HG02798 (cell line): Measurements from ENCODE around the gene MAP3K21.

Source experiments
- ATAC-seq: cut with Tn5 transposase; IDR thresholded peaks from one replicate; pipeline ENCODE4 v1.9.1; 2021; ENCODE audit warnings: mild to moderate bottlenecking; ENCODE audit not compliant: unreplicated experiment, poor library complexity

Gene MAP3K21

GRCh38 chr1:233383984-233384383, 56.5 kb downstream of the MAP3K21 start:
- no peak for ATAC-seq

DNA sequence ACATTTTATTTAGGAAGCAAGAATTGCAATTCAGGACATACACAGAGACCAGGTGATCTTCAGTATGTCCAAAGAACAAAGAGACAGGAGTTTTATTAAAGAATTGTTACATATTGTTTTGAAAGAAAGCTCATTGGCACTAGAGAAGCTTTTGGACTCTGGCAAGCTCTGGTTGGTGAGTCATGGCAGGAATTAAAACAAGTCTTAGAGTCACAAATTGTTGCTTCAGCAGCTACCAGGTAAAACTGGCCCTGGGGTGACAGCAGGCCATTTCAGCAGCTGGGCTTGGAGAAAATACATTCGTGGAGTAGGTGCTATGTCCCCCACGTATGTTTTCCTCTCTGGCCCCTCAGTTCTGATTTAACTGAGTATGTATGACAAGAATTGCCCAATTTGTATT, 58.8 kb downstream of the MAP3K21 start:
- ATAC-seq = no peak

- no peak for ATAC-seq
These were observed 60.1 kb downstream of the MAP3K21 start for GRCh38 chr1:233387585-233387984.

GRCh38 chr1:233389169-233389568, 61.6 kb downstream of the MAP3K21 start:
- ATAC-seq = no peak

GRCh38 chr1:233389893-233390292, 62.4 kb downstream of the MAP3K21 start:
- no peak for ATAC-seq

DNA sequence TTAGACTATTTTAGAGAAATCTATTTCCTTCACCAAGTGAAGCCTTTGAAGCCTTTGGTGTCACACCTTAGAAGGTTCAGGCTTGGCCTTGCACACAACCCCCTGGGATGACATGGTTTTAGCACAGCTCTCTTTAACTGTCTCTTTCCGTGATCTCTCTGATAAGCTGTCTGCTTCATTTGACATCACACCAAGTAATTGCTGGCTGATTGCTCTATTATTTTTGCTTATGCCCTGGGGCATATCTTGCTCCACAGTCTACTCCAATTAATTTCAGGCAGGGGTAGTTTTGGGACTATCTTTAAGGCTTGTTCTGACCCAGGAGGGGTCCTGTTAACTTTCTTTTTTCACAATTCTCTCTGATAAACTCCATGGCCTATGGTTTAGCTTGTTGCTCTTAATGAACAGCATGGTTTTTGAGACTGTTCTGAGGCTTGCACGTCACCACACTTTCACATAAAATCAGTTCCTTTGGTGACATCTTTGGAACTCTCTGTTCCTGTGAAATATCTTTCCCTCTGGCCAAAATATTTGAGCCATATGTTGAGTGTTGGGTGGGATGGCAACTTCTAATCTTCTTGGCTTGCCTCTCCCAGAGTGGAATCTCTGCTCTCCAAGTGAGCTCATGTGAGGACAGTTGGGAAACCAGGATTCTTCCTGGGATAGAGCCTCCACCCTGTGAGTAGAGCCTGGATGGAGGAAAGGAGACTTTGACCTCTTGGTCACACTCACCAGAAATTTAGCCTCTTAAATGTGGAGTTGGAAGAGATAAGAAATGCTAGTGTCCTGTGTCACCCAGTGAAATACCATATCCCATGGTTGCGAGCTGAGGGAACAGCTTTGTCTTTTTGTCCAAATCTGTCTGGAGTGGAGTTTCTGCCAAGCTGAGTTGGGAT, 63.6 kb downstream of the MAP3K21 start:
- ATAC-seq = no peak

- ATAC-seq = no peak
These were observed 65.7 kb downstream of the MAP3K21 start for GRCh38 chr1:233393084-233393840.

GRCh38 chr1:233393926-233394680, 66.6 kb downstream of the MAP3K21 start:
- ATAC-seq = no peak

- peak; percentile 86 for ATAC-seq
These were observed 67.6 kb downstream of the MAP3K21 start for GRCh38 chr1:233394860-233395717.

DNA sequence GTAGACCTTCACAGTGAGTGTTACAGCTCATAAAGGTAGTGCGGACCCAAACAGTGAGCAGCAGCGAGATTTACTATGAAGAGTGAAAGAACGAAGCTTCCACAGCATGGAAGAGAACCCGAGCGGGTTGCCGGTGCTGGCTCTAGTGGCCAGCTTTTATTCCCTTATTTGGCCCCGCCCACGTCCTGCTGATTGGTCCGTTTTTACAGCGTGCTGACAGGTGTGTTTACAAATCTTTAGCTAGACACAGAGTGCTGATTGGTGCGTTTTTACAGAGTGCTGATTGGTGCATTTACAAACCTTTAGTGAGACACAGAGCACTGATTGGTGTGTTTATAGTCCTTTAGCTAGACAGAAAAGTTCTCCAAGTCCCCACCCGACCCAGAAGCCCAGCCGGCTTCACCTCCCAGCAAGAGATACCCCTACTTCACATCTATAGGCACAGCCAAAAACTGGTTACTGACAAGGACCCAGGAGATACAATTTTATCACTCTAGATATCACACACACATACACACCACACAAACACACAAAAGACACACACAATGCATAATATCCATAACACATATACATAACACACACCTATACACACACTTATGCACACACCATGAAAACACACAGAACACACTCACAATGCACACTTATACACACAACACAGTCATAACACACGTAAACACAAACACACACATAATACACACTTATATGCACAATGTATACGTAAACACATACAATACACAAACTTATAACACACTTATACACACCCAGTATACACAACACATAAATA, 68.5 kb downstream of the MAP3K21 start:
- no peak for ATAC-seq

DNA sequence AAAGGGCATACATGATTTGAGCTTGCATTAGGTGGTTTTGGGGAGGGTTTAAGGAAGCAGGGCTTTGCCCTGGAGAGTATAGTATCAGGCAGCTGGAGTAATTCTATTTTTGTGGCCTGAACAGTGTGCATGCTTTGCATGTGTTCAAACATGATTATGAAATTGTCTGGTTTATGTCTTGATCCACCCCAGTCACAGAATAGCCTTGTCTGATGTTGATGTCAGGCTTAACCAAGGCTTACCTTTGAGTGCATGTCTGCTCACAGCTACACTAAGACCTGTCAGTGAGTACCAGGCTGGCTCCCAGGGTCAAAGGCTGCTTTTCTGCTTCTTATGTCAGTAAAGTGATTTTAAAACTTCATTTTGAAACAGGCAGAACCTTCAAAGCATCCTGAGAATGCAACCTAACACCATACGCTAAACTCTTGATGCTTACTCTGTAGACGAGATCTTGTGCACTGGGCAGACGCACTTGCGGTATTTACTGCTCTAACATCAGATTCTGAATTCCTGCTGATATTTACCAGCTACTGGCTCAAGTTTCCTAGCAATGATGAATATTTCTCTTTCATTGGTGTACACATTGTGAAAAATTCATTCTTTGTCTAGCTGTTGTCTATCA, 78.9 kb downstream of the MAP3K21 start:
- no peak for ATAC-seq

- ATAC-seq = no peak
These were observed 79.6 kb downstream of the MAP3K21 start for GRCh38 chr1:233406994-233407631.

DNA sequence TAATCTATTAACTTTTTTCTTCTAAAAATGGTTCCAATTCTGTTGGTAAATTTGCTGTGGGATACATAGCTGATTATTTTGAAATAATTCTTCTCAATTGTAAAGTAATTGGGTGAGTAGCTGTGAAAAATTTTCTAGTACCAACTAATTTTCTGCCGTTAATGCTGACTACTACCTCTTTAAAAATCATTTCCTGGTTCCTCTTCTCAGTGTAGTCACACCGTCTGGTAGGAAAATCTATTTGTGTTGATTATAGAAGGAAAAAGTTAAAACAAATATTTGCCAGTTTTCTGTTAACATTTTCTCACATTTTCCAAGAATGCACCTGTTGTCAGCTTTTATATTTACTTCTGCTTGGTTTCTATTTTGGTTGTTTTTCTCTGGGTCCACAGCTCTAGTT, 82.0 kb downstream of the MAP3K21 start:
- no peak for ATAC-seq

DNA sequence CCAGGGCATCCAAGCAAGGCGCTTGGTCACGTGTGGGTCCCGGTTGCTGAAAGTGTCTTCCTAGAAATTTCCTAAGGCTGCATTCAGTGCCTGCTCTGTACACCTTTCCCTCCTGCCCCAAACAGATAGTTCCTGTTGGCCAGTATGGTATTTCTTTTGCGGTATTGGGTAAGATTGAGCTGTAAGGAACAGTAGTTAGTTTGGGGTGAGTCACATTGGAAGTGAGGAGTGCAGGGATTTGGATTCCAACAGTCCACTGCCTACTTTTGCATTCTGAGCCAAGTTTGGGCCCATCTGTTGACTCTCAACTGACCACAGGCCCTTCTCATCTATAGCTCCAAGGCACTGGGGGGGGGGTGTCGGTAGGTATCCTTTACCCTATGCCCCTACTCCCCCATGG, 83.4 kb downstream of the MAP3K21 start:
- ATAC-seq = no peak

GRCh38 chr1:233412812-233413211, 85.3 kb downstream of the MAP3K21 start:
- ATAC-seq = no peak

DNA sequence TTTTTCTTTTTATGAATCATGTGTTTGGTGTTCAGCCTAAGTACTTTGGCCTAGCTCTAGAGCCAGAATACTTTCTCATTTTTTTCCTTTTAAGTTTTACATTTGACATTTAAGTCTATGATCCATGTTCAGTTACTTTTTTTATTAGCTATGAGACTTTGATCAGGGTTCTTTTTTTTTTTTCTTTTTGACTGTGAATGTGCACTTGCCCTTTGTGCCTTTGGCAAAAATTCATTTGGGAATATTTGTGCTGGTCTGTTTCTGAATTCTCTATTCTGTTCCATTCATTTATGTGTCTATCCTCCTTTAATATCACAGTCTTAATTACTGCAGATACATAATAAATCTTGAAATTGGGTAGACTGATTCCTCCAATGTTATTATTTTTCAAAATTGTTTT, 93.8 kb downstream of the MAP3K21 start:
- no peak for ATAC-seq

GRCh38 chr1:233424779-233425178, 97.3 kb downstream of the MAP3K21 start:
- no peak for ATAC-seq

DNA sequence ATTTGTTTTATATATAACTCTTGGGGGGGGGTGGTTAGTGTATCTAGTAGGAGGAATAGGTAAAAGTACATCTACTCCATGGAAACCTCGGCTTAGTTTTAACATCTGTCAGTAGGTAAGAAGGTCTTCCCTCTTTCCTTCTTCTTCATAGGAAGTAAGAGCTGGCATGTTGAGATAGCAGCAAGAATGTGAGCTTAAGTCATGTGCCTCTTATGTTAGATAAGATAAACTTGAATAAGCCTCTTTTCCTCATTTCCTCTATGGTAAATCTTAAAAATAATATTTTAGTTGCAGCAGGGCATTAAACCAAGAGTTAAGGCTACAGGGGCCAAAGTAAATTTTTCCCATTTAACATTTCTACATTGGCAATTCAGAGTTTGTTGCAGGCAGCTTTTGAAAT, 100.4 kb downstream of the MAP3K21 start:
- no peak for ATAC-seq
